ENCODE data around the gene CNNM3. TPM values are rescaled to one million over a fixed set of nuclear protein-coding genes. Genes with fewer than 3 reads are reported as not detected.

Gene CNNM3
- total and polyA plus RNA-seq, 8 donors: 4.6 to 107 (median 10.8) TPM

DNA sequence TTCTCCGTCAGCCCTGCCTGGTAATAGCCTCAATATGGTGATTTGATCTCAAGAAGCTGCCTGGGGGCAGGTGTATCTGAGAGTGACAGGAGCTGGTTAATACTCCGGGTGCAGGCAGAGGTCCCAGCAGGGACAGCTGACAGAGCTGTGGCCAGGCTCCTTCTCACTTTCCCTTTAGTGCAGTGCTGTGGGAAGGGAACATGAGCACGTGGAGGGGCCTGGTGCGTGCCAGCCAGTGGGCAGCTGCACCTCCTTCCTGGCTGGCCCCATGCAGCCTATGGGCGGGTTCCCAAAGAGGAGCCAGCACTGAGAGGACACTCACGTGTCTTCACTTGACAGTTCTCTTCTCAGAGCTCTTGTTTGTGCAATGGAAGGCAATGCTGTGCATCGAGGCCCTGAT lies 46.3 kb upstream of the CNNM3 start:
- H3K36me3 ChIP-seq: peaks cover 0 to 13% (median 0%) of the 10 kb centered on the region in 4 donors
- no peak overlapping the region for H3K27ac ChIP-seq
- TF ChIP-seq POLR2AphosphoS5 (IDR thresholded peaks at IDR 0.05) (no peak), POLR2A (IDR thresholded peaks at IDR 0.05) (no peak), EP300 (IDR thresholded peaks at IDR 0.05) (no peak)
- TF ChIP-seq, protein P1, sequence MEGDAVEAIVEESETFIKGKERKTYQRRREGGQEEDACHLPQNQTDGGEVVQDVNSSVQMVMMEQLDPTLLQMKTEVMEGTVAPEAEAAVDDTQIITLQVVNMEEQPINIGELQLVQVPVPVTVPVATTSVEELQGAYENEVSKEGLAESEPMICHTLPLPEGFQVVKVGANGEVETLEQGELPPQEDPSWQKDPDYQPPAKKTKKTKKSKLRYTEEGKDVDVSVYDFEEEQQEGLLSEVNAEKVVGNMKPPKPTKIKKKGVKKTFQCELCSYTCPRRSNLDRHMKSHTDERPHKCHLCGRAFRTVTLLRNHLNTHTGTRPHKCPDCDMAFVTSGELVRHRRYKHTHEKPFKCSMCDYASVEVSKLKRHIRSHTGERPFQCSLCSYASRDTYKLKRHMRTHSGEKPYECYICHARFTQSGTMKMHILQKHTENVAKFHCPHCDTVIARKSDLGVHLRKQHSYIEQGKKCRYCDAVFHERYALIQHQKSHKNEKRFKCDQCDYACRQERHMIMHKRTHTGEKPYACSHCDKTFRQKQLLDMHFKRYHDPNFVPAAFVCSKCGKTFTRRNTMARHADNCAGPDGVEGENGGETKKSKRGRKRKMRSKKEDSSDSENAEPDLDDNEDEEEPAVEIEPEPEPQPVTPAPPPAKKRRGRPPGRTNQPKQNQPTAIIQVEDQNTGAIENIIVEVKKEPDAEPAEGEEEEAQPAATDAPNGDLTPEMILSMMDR (IDR thresholded peaks at IDR 0.05): no peak
- 52 to 67% (median 66%) methylated on average over 7 of the region's 7 CpGs for WGBS, 5 donors
- no peaks in the 10 kb centered on the region for H3K27me3 ChIP-seq
- peaks cover 20 to 84% (median 63%) of the 10 kb centered on the region in 4 donors for H3K4me1 ChIP-seq
- no peak overlapping the region for H3K4me3 ChIP-seq
- intact Hi-C loops (cut with DNase I; ENCODE audit: low total_unique reads): no loop called here
- peak in 1 of 2 donors; percentile 30 for DNase-seq
- H3K9me3 ChIP-seq: no peaks in the 10 kb centered on the region

DNA sequence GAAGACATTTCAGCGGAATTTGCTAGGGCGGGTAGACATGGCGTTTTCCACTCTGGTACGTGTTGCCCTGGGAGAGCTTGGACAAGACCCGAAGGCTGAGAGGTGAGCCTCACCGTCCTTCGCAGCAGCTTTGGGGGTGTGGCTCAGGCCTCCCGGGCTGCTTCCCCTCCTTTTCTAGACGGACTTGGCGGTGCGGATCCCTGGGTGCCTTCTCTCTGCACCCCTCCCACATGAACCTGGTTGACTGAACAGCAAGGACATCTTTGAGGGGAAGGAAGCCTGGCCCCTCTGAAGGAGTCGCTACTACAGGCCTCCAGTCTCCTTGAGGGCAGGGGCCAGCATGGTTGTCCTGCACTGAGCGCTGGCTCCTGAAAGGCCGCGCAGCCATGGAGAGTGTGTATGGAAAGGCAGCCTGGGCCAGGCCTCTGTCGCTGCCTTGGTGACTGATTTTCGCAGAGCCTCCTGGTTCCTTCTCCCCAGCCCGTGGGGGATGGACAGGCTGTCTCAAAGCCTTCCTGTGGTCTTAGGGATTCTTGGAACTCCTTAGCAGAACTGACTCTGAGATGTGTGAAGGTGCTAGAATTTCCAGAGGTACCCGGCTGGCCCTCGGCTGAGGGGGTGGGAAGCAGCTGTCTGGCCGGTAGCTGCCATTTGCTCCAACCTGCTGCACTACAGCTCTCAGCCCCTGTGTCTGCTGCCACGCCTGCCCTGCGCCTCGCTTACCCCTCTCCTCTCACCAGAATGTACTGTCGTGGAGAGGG lies 45.4 kb upstream of the CNNM3 start:
- no peak overlapping the region for H3K4me3 ChIP-seq
- H3K27me3 ChIP-seq: no peaks in the 10 kb centered on the region
- H3K36me3 ChIP-seq: peaks cover 0 to 13% (median 0%) of the 10 kb centered on the region in 4 donors
- TF ChIP-seq, protein P1 (IDR thresholded peaks at IDR 0.05): no peak
- intact Hi-C loops (cut with DNase I; ENCODE audit: low total_unique reads): no loop called here
- 86 to 93% (median 89%) methylated on average over 21 to 25 of the region's 25 CpGs for WGBS, 5 donors
- no peak for DNase-seq
- H3K4me1 ChIP-seq: peaks cover 20 to 84% (median 58%) of the 10 kb centered on the region in 4 donors
- no peaks in the 10 kb centered on the region for H3K9me3 ChIP-seq
- no peak overlapping the region for H3K27ac ChIP-seq

DNA sequence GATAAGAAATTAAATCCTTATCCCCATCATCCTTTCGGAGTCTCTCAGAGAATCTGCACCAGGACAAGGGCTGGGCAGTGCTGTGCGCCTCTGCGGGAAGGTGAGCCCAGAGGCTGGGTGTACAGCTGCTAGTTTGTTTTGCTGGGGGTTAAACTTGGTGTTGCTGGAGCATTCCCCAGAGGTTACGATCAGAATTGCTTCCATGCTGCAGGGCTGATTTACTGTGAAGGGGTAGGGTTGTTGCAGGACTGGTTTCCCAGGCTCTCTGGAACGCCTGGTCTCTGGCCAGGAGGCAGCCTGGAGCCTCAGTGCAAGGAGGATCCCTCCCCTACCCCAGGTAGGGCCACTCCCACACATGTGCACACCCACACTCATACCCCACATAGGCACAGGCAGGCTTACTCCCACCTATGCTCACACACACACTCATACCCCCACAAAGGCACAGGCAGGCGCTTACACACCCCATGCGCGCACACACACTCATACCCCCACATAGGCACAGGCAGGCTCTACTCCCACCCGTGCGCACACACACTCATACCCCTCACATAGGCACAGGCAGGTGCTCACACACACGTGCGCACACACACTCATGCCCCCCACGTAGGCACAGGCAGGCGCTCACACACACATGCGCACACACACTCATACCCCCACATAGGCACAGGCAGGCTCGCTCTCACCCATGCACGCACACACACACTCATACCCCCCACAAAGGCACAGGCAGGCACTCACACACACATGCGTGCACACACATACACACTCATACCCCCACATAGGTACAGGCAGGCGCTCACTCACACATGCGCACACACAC lies 44.1 kb upstream of the CNNM3 start:
- peak; percentile 86 to 89 for DNase-seq
- WGBS, 5 donors: 64 to 83% (median 68%) methylated on average over 20 of the region's 20 CpGs
- Histone ChIP-seq H3K4me1 (peaks cover 20 to 75% (median 48%) of the 10 kb centered on the region in 4 donors), H3K27me3 (no peaks in the 10 kb centered on the region), H3K27ac (peak overlapping the region in 4 of 5 donors; percentile 29 to 65 (median 54)), H3K9me3 (no peaks in the 10 kb centered on the region), H3K4me3 (no peak overlapping the region), H3K36me3 (peaks cover 0 to 12% (median 0%) of the 10 kb centered on the region in 4 donors)
- TF ChIP-seq EP300 (IDR thresholded peaks at IDR 0.05): no peak
- TF ChIP-seq POLR2A (IDR thresholded peaks at IDR 0.05): no peak
- TF ChIP-seq POLR2AphosphoS5 (IDR thresholded peaks at IDR 0.05): peak in 1 of 3 donors; percentile 48
- TF ChIP-seq, protein P1 (IDR thresholded peaks at IDR 0.05): peak in 3 of 7 experiments; percentile 6 to 56 (median 34)
- intact Hi-C loops (cut with DNase I; ENCODE audit: low total_unique reads): no loop called here

DNA sequence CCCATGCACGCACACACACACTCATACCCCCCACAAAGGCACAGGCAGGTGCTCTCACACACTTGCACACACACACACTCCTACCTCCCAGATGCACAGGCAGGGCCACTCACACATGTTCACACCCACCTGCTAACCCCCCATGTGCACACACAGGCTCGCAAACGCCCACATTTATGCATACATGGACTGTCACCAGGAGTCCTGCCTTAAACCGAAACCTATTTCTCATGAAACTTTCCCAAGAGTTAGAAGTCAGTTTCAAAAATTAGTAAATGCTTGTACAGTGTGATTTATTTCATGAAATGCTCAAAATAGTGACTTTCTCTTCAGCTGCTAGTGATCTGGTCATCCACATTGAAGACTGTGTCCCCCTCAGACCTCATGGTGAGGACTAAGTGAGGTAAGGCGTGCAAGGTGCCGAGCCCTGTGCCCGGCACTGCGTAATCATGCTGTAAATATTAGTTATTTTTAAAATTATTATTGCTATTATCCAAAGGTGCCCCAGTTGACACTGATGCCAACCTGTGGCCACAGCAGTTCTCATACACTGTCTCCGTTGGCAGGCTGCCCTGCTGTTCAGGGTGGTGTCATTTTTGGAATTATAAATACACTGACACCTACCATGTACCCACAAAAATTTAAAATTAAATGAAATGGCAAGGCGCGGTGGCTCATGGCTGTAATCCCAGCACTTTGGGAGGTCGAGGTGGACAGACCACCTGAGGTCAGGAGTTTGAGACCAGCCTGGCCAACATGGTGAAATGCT lies 43.0 kb upstream of the CNNM3 start:
- DNase-seq: no peak
- peaks cover 20 to 64% (median 42%) of the 10 kb centered on the region in 4 donors for H3K4me1 ChIP-seq
- 71 to 78% (median 75%) methylated on average over 12 of the region's 12 CpGs for WGBS, 5 donors
- H3K27ac ChIP-seq: peak overlapping the region in 3 of 5 donors; percentile 5 to 72 (median 65)
- no peaks in the 10 kb centered on the region for H3K9me3 ChIP-seq
- H3K36me3 ChIP-seq: peaks cover 0 to 21% (median 0%) of the 10 kb centered on the region in 4 donors
- peak overlapping the region in 1 of 4 donors; percentile 21 for H3K4me3 ChIP-seq
- no peaks in the 10 kb centered on the region for H3K27me3 ChIP-seq
- intact Hi-C loops (cut with DNase I; ENCODE audit: low total_unique reads): no loop called here
- no peak for TF ChIP-seq POLR2A (IDR thresholded peaks at IDR 0.05)
- TF ChIP-seq, protein P1 (IDR thresholded peaks at IDR 0.05): no peak
- TF ChIP-seq POLR2AphosphoS5 (IDR thresholded peaks at IDR 0.05): no peak
- no peak for TF ChIP-seq EP300 (IDR thresholded peaks at IDR 0.05)
